Type B pancreatic cell (in vitro differentiated cells): ENCODE results near the gene MYCBP2. TPM values are rescaled to one million over a fixed set of nuclear protein-coding genes. Genes with fewer than 3 reads are reported as not detected.

ENCODE experiments used
- DNase-seq: peaks from one replicate; pipeline ENCODE4 v3.0.0; 2021; ENCODE audit warnings: mixed read lengths; ENCODE audit not compliant: unreplicated experiment; ENCODE audit errors: extremely low spot score
- H3K27ac Mint-ChIP-seq: 2 replicates; pipeline ENCODE4 v1.8.0; 2021; ENCODE audit warnings: mild to moderate bottlenecking, mixed read lengths
- H3K27me3 Mint-ChIP-seq: 2 replicates; pipeline ENCODE4 v1.8.0; 2021; ENCODE audit warnings: mixed read lengths
- H3K36me3 Mint-ChIP-seq: 2 replicates; pipeline ENCODE4 v1.8.0; 2021; ENCODE audit warnings: mixed read lengths
- H3K4me1 Mint-ChIP-seq: one replicate; pipeline ENCODE4 v1.8.0; 2021; ENCODE audit warnings: mixed read lengths; ENCODE audit not compliant: unreplicated experiment
- H3K4me3 Mint-ChIP-seq: 2 replicates; pipeline ENCODE4 v1.8.0; 2021; ENCODE audit warnings: mild to moderate bottlenecking, mixed read lengths
- H3K9me3 Mint-ChIP-seq: 2 replicates; pipeline ENCODE4 v1.8.0; 2021; ENCODE audit warnings: mixed read lengths
- CTCF ChIP-seq: fragments of 200-600 bp; sonication (generic); conservative IDR thresholded peaks from 2 replicates; pipeline ENCODE4 v1.5.0; 2021; ENCODE audit warnings: antibody characterized with exemption, mild to moderate bottlenecking
- total RNA-seq: library from RNA; stranded (reverse); gene quantifications from 2 replicates; pipeline ENCODE4 v1.2.1, GENCODE V29; 2021; ENCODE audit warnings: low replicate concordance

MYCBP2 gene
- total RNA-seq, 1 donor from 2014 or later, result 71.7 TPM

DNA sequence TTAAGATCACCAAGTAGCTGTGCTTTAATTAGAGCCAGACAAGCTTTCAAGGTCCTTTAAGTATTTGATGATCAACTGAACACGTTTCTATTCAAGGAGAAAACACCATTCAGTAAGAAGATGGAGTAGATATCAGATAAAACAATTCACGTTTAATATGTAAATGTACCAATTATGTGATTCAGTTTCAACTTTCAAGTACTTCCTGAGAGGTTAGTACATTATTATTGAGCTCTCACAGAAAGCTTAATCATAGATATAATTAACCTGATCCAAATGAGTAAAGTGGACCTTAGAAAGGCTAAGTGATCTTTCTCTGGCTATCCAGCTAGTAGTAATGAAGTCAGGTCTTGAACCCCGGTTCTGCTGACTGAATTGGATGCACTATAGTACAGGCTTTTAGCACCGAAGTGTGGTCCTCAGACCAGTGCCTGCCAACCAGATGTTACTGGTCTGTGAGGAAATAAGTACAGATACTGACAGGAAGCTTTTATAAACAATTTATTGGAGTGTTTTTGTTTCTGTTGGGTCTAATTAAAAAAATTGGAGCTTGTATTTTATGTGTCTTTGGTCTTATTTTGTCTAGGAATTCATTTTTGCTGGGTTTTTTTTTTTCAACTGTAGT is 324.8 kb downstream of the MYCBP2 start:
- Mint-ChIP-seq H3K27ac (peak overlapping the region; percentile 16), H3K36me3 (peaks cover 32% of the 10 kb centered on the region)
- DNase-seq, result no peak

DNA sequence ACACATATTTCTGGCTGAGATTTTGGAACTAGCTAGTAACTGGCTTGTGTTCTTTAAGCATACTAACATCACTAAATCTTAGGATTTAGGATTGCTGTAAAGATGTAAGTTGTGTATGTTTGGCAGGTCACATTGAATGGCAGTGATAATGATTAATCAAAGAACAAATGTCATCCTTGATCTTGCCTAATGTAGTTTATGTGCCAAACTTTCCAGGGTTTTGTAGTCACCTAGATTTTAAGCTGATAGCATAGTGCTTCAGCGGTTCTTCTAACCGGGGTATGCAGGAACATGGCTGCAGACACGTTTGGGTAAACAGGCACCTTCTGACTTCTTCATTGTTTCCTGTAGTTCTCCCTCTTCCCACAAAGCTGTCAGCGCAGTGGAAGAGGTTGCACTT is 325.4 kb downstream of the MYCBP2 start:
- Mint-ChIP-seq H3K4me3 (no peak overlapping the region), H3K27me3 (no peaks in the 10 kb centered on the region), H3K36me3 (peaks cover 34% of the 10 kb centered on the region), H3K4me1 (peaks cover 16% of the 10 kb centered on the region), H3K27ac (peak overlapping the region; percentile 16), H3K9me3 (no peaks in the 10 kb centered on the region)
- no peak for TF ChIP-seq CTCF
- no peak for DNase-seq

More for the DNA sequence above, 324.8 kb downstream of the MYCBP2 start:
- no peak overlapping the region for H3K4me3 Mint-ChIP-seq
- H3K27me3 Mint-ChIP-seq, result no peaks in the 10 kb centered on the region
- TF ChIP-seq CTCF, result no peak
- no peaks in the 10 kb centered on the region for H3K9me3 Mint-ChIP-seq
- H3K4me1 Mint-ChIP-seq, result peaks cover 16% of the 10 kb centered on the region

DNA sequence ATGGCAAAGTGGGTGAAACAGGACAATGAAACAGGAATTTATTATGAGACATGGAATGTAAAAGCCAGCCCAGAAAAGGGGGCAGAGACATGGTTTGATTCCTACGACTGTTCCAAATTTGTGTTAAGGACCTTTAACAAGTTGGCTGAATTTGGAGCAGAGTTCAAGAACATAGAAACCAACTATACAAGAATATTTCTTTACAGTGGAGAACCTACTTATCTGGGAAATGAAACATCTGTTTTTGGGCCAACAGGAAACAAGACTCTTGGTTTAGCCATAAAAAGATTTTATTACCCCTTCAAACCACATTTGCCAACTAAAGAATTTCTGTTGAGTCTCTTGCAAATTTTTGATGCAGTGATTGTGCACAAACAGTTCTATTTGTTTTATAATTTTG is 326.4 kb downstream of the MYCBP2 start:
- no peak for TF ChIP-seq CTCF
- H3K27ac Mint-ChIP-seq, result no peak overlapping the region
- H3K9me3 Mint-ChIP-seq, result no peaks in the 10 kb centered on the region
- H3K27me3 Mint-ChIP-seq, result no peaks in the 10 kb centered on the region
- no peak overlapping the region for H3K4me3 Mint-ChIP-seq
- H3K4me1 Mint-ChIP-seq, result peaks cover 16% of the 10 kb centered on the region
- no peak for DNase-seq
- peaks cover 38% of the 10 kb centered on the region for H3K36me3 Mint-ChIP-seq

Other genes starting within 250 kb of the MYCBP2 start
- 102 and 382 TPM in 2 replicates for gene SCEL, start 208.6 kb upstream of the MYCBP2 start, total RNA-seq